DMS 273 (cell line): ENCODE results near the gene PPP1R12B.
A peak's percentile ranks its signal among the peaks of the same experiment; 100 is the strongest.
"Not testable (repeated sequence)": the region's sequence is repeated elsewhere in the genome, so short reads cannot be mapped to it uniquely, and the experiment has no call there.

Experiments used
- DNase-seq: peaks from one replicate; lab custom pipeline; 2025; ENCODE audit not compliant: unreplicated experiment; lab: John Stamatoyannopoulos, UW

PPP1R12B gene

GRCh38 chr1:202480640-202481039 lies 132.1 kb downstream of the PPP1R12B start:
- DNase-seq: not testable (repeated sequence)

DNA sequence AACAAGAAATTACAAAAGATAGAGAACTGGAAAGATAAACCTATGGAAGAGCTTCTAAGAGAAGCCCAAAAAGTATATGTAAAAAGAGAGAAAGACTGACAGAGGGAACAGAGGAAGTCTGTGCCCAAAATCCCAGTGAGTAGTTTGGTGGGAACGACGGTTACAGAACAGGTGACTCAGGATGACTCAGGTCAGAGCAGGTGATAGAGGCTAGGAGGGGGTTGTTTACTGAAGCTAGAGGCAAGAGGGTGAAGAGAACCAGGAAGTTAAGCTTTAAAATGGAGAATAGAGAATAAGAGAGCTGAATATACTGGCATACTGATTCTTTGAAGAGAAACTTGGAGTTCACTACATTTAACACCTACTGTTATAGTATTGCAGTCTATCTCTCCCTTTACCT lies 134.9 kb downstream of the PPP1R12B start:
- DNase-seq: not testable (repeated sequence)

DNA sequence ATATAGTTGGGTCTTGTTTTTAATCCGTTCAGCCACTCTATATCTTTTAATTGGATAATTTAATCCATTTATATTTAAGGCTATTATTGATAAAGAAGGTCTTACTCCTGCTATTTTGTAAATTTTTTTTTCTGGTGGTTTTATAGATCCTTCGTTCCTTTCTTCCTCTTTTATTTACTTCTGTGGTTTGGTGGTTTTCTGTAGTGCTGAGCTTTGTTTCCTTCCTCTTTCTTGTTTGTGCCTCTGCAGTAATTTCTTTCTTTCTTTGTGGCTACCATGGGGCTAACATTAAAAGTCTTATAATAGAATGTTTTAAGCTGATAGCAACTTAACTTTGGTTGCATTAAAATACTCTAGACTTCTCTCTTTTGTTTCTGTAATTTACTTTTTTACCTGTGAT lies 135.5 kb downstream of the PPP1R12B start:
- not testable (repeated sequence) for DNase-seq

- DNase-seq: not testable (repeated sequence)
Measured at GRCh38 chr1:202484820-202485219, 136.3 kb downstream of the PPP1R12B start.

- not testable (repeated sequence) for DNase-seq
Measured at GRCh38 chr1:202488178-202488649, 139.7 kb downstream of the PPP1R12B start.

GRCh38 chr1:202489101-202489500 lies 140.6 kb downstream of the PPP1R12B start:
- DNase-seq: not testable (repeated sequence)

- not testable (repeated sequence) for DNase-seq
Measured at GRCh38 chr1:202493112-202493511, 144.6 kb downstream of the PPP1R12B start.

DNA sequence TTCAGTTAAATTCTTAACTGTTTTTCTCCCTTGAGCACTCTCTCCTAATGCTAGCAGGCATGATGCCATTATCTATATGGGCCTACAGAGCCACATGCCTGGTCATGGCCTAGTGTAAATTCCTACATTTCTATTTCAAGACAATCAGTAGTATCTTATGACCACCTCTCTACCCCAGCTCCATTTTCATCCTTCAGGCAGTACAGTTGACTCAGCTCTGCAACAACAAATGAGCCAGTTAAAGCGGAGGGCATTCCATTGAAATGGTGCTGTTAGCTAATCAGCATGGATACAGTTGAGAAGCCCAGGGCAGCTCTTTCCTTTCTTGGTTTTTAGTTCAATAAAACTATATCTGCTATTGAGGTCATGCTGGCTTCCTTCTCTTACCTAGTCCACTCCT lies 150.0 kb downstream of the PPP1R12B start:
- DNase-seq: no peak

DNA sequence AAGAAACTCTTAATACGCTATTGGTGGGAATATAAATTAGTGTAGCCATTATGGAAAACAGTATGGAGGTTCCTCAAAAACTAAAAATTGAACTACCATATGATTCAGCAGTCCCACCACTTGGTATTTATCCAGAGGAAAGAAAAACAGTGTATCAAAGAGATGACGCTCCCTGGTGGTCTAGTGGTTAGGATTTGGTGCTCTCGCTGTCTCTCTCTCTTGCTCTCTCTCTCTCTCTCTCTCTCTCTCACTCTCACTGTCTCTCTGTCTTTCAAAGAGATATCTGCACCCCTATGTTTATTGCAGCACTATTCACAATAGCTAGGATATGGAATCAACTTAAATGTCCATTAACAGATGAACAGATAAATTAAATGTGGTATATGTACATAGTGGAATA lies 151.5 kb downstream of the PPP1R12B start:
- not testable (repeated sequence) for DNase-seq

- peak; percentile 57 for DNase-seq
Measured at GRCh38 chr1:202501281-202501680, 152.8 kb downstream of the PPP1R12B start.

GRCh38 chr1:202505356-202505755 lies 156.9 kb downstream of the PPP1R12B start:
- no peak for DNase-seq

DNA sequence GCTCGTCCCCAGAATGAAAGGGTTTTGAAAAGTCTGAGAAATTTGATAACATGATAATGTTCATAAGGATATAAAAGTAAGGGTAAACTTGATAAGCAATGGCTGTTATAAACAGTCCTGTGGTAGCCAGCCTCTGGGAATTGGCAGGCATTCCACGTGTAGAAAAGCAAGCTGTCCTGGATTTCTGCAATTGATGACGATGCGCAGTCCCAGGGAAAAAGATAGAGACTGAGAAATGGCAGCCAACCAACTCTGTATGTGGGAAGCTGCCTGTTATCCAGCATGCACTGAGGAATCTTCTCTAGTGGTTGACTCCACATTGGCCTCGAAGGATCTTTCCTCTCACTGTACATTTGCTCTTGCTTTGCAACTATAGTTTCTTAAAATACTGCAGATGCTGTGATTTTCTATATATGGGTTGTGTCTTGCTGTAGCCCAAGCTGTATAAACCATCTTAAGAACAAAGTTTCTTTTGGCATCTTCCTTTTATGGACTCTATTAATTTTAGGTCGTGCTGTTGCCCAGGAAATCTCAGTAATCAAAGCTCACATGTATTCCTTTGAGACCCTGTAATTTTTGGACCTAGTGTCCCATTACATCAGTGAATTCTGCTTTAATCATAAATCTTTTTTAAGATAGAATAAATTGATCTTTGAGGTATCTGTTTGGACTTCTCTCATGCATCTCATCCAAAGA lies 157.5 kb downstream of the PPP1R12B start:
- not testable (repeated sequence) for DNase-seq

GRCh38 chr1:202508863-202509262 lies 160.4 kb downstream of the PPP1R12B start:
- DNase-seq: not testable (repeated sequence)

DNA sequence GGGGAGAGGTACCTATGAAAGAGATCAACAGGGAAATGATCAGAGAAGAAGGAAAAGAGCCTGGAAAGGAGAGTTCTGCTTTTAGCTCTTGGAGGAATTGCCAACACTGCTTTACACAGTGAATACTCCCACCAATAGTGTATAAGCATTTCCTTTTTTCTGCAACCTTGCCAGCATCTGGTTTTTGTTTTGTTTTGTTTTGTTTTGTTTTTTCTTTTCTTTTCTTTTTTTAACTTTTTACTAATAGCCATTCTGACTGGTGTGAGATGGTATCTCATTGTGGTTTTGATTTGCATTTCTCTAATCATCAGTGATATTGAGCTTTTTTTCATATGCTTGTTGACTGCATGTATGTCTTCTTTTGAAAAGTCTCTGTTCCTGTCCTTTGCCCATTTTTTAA lies 165.4 kb downstream of the PPP1R12B start:
- DNase-seq: not testable (repeated sequence)

DNA sequence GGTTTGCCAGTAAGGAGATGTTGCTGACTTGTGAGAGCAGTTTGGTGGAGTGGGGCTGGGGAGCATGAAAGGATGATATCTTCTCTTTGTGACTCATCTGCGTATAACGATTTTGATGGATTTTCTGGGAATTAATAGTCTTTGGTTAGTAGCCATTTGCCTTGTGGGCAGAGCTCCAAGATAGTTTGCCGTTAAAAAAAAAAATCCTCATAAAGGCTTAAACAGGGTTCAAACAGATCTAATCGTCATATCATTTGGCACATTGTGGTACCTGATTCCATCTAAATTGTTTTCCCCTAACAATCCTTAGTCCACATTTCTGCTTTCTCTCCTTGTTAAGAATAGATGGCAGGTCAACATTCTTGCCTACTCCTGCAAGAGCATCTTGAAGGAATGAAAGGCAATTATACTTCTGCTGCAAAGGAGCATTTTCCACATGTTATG lies 168.0 kb downstream of the PPP1R12B start:
- no peak for DNase-seq

DNA sequence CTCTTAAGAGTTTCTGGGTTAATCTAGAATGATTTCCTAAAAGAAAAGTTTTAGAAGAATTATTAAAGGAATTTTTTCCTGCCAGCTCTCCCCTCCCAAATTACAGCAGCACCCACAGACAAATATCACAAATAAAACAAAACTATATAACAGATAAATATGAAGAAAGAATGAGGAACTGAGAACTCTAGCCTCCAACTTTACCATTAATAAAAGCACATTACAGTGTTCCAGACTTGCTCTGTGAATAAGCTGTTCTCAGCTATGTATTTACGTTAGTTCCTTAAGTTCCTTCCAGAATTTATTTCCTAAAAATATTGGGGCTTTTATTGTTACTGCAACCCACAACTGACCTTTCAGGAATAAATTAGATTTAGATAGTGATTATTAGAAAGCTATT lies 168.6 kb downstream of the PPP1R12B start:
- not testable (repeated sequence) for DNase-seq

DNA sequence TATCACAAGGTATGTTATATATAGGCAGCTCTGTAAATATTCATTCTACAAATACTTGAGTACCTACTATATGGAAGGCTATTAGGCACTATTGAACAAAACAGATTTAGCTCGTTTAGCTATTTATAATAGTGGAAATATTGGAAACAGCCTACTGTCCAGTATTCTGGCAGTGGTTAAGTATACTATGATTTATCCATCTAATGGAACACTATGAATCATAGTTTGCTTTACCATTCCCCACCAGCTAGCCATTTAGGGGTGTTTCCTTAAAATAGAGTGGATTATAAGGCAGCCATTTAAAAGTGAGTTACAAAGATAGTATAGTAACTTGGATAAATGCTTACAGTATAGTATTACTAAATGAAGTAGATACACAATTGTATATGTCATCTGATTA lies 169.7 kb downstream of the PPP1R12B start:
- not testable (repeated sequence) for DNase-seq

DNA sequence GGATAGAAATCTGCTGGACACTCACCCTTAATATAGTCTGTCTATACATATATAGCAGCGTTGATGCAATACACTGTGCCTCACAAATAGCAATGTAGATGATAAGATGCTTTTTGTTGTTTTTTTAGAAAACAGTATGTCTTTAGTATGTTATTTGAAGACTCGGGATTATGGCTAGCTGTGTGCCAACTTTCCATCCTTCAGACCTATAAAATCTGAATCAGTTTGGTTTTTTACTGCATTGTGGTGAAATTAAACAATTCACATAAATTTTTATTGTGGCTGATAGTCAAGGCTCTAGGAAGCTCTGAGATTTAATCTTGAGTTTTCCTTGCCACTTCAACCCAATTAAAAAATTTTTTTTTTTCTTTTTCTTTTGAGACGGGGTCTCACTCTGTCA lies 170.4 kb downstream of the PPP1R12B start:
- not testable (repeated sequence) for DNase-seq

GRCh38 chr1:202520129-202520856 lies 171.8 kb downstream of the PPP1R12B start:
- DNase-seq: not testable (repeated sequence)

- not testable (repeated sequence) for DNase-seq
Measured at GRCh38 chr1:202520857-202521216, 172.3 kb downstream of the PPP1R12B start.

- DNase-seq: not testable (repeated sequence)
Measured at GRCh38 chr1:202521484-202521883, 173.0 kb downstream of the PPP1R12B start.

DNA sequence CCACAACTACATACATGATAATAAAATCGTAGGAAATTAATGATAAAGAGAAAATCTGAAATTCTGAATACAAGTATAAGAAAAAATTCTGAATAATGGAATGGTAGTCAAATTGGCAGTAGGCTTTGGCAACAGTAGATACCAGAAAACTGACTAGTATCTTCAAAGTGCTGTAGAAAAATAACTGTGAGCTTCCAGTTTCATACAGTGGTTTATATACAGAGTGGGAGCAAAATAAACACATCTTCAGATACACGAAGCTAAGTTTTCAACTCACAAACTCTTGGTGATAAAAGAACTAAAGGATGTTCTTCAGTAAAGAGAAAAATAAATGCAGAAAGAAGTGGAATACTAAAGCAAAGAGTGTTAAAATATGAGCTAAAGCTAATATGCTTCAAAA lies 173.4 kb downstream of the PPP1R12B start:
- DNase-seq: no peak
